Tibial nerve (tissue), 4 donors: ENCODE results near the gene GFPT1. TPM values are rescaled to one million over a fixed set of nuclear protein-coding genes. Genes with fewer than 3 reads are reported as not detected.

Experiments used
- DNase-seq, 2 donors: peaks; one replicate each; pipeline ENCODE4 v3.0.0-alpha.2; 2019; ENCODE audit warnings: low spot score in 2 of 2
- H3K27ac ChIP-seq, 4 donors: fragments of 200-600 bp; sonication (generic) in 3 of 4; one replicate each; pipeline ENCODE4 v1.5.1; 2017 to 2019; ENCODE audit warnings: mild to moderate bottlenecking in 1 of 4
- H3K27me3 ChIP-seq, 2 donors: fragments of 200-600 bp; sonication (generic) in 1 of 2; one replicate each; pipeline versions ENCODE4 v1.5.1 to v1.6.0; 2017 to 2019
- H3K36me3 ChIP-seq, 3 donors: fragments of 200-600 bp; sonication (generic); one replicate each; pipeline ENCODE4 v1.5.1; 2018 to 2019
- H3K4me1 ChIP-seq, 4 donors: fragments of 200-600 bp; sonication (generic) in 3 of 4; one replicate each; pipeline ENCODE4 v1.5.1; 2017 to 2019
- H3K4me3 ChIP-seq, 4 donors: fragments of 200-600 bp; sonication (generic) in 3 of 4; one replicate each; pipeline ENCODE4 v1.5.1; 2017 to 2019; ENCODE audit warnings: mild to moderate bottlenecking in 1 of 4, moderate library complexity in 1 of 4
- H3K9me3 ChIP-seq, 4 donors: fragments of 200-600 bp; sonication (generic) in 3 of 4; one replicate each; pipeline ENCODE4 v1.5.1; 2017 to 2019
- CTCF ChIP-seq, 5 experiments: fragments of 200-600 bp in 3 of 5; fragments of 450-650 bp in 2 of 5; sonication (generic) in 3 of 5; IDR thresholded peaks; one replicate each; pipeline ENCODE4 v1.5.1; 2016 to 2019; ENCODE audit warnings: antibody characterized with exemption in 5 of 5, mild to moderate bottlenecking in 3 of 5, moderate library complexity in 2 of 5
- EP300 ChIP-seq, 2 donors: sonication (generic); formaldehyde crosslinking; IDR thresholded peaks; one replicate each; pipeline ENCODE4 v1.6.1; 2017; ENCODE audit warnings: antibody characterized with exemption in 2 of 2, mild to moderate bottlenecking in 1 of 2
- POLR2A ChIP-seq, 2 donors: fragments of 450-650 bp; IDR thresholded peaks; one replicate each; pipeline ENCODE4 v1.6.1; 2017; ENCODE audit warnings: antibody characterized with exemption in 2 of 2, mild to moderate bottlenecking in 2 of 2, moderate library complexity in 2 of 2
- WGBS, 2 donors: methylation state at CpG; one replicate each; pipeline ENCODE4 v1.1.5; 2018; 5-methylcytosine and 5-hydroxymethylcytosine counted together
- total RNA-seq, 4 donors: library from RNA; depleted of rRNA; stranded (reverse); fragments of >200 nt; gene quantifications; one replicate each; pipeline ENCODE4 v1.1.0, GENCODE V29; 2016

Gene GFPT1
- total RNA-seq, 4 donors from 2014 or later = 15.5 to 30.0 (median 22.1) TPM

GRCh38 chr2:69280796-69281412 is 106.1 kb downstream of the GFPT1 start:
- Histone ChIP-seq H3K4me1 (no peaks in the 10 kb centered on the region), H3K36me3 (no peaks in the 10 kb centered on the region), H3K9me3 (no peaks in the 10 kb centered on the region), H3K4me3 (no peak overlapping the region), H3K27ac (no peak overlapping the region), H3K27me3 (no peaks in the 10 kb centered on the region)
- DNase-seq = no peak
- TF ChIP-seq CTCF (IDR thresholded peaks at IDR 0.05) (no peak), POLR2A (IDR thresholded peaks at IDR 0.05) (no peak), EP300 (IDR thresholded peaks at IDR 0.05) (no peak)
- 95 to 96% methylated on average over 4 of the region's 4 CpGs for WGBS, 2 donors

DNA sequence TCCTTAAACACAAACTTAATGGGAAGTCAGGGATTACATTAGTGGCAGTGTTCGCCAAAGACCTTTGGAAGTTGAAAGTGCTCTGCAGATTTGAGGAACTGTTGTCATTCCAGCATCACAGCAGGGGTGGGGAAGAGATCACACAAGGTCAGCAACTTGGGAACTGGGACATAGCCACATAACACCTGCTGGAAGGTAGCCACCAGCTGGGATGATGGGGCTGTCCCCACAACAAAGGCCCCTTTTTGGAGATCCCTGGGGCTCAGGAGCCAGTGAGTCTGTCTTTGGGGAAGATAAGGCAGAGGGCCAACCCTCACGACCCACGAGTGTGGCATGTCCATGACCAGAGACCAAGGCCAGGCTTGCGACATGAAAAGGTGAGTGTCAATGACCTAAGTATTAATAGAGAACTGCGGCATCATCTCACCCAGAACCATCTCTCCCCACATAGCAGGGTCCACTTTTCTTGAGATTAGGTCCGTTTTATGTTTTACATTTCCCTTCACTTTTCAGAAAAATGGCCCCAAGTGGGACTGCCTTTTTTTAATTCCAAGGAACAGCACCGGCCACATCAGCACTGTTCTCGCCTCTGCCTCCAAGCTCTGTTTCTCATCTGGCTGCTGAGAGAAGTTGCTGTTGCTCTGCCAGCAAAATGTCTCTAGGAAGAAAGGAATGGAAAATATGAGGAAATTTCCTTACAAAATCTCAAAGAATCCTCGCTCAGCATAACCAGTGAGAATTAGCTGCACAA is 106.9 kb downstream of the GFPT1 start:
- Histone ChIP-seq H3K27ac (no peak overlapping the region), H3K4me3 (no peak overlapping the region), H3K9me3 (no peaks in the 10 kb centered on the region), H3K4me1 (no peaks in the 10 kb centered on the region), H3K27me3 (no peaks in the 10 kb centered on the region), H3K36me3 (no peaks in the 10 kb centered on the region)
- DNase-seq = no peak
- no peak for TF ChIP-seq CTCF (IDR thresholded peaks at IDR 0.05)
- no peak for TF ChIP-seq POLR2A (IDR thresholded peaks at IDR 0.05)
- TF ChIP-seq EP300 (IDR thresholded peaks at IDR 0.05) = peak in 1 of 2 donors; percentile 16
- WGBS, 2 donors = 62 to 66% methylated on average over 9 of the region's 9 CpGs

- Histone ChIP-seq H3K27ac (no peak overlapping the region), H3K36me3 (no peaks in the 10 kb centered on the region), H3K4me1 (no peaks in the 10 kb centered on the region), H3K9me3 (no peaks in the 10 kb centered on the region), H3K27me3 (no peaks in the 10 kb centered on the region), H3K4me3 (no peak overlapping the region)
- TF ChIP-seq EP300 (IDR thresholded peaks at IDR 0.05) (no peak), POLR2A (IDR thresholded peaks at IDR 0.05) (no peak), CTCF (IDR thresholded peaks at IDR 0.05) (no peak)
- DNase-seq = no peak
- WGBS, 2 donors = 92 to 93% methylated on average over 2 of the region's 2 CpGs
Measured at GRCh38 chr2:69279211-69279610, 107.8 kb downstream of the GFPT1 start.

- 40 to 45% methylated on average over 5 of the region's 5 CpGs for WGBS, 2 donors
Measured at GRCh38 chr2:69278366-69278765, 108.7 kb downstream of the GFPT1 start.

More at GRCh38 chr2:69278366-69278765, 108.7 kb downstream of the GFPT1 start:
- Histone ChIP-seq H3K4me3 (no peak overlapping the region), H3K27me3 (no peaks in the 10 kb centered on the region), H3K4me1 (no peaks in the 10 kb centered on the region), H3K9me3 (no peaks in the 10 kb centered on the region), H3K36me3 (no peaks in the 10 kb centered on the region), H3K27ac (no peak overlapping the region)
- TF ChIP-seq CTCF (IDR thresholded peaks at IDR 0.05) = no peak
- TF ChIP-seq EP300 (IDR thresholded peaks at IDR 0.05) = no peak
- no peak for TF ChIP-seq POLR2A (IDR thresholded peaks at IDR 0.05)
- DNase-seq = no peak
